Measurements from ENCODE around the gene MS4A4A.

DNA sequence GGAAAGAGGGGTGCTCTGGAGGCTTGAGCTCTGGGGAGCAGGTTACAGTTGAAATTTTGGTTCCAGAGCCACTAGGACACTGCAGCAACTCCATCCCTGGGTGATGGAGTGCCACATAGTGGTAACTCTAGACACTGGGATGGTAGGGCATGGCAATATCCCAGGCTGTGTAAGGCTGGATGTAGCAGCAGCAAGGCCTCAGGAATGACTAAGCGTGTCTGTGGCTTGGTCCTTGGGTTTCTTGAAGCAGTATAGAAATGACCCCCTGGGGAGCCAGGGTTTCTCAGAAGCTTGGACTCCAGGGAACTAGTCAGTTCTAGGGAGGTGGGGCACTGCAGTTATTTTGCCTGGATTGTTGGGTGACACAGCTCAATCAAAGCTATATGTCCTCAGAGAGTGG is 8.1 kb downstream of the MS4A4A start:
- no peak for TF ChIP-seq CTCF (IDR thresholded peaks at IDR 0.05; ENCODE audit: poor library complexity, severe bottlenecking)
- no peak for TF ChIP-seq RAD21 (conservative IDR thresholded peaks at IDR 0.05)
- TF ChIP-seq EZH2 (IDR thresholded peaks at IDR 0.05; ENCODE audit: borderline replicate concordance, insufficient read depth, low read length, poor library complexity, severe bottlenecking) = no peak
- no peak for TF ChIP-seq EP300 (conservative IDR thresholded peaks at IDR 0.05; ENCODE audit: poor library complexity, severe bottlenecking)
- no peak for TF ChIP-seq POLR2AphosphoS5 (IDR thresholded peaks at IDR 0.05)
- no peak for TF ChIP-seq SMC3 (conservative IDR thresholded peaks at IDR 0.05; ENCODE audit: poor library complexity)
- no peak for TF ChIP-seq MXI1 (conservative IDR thresholded peaks at IDR 0.05; ENCODE audit: poor library complexity, severe bottlenecking)
- TF ChIP-seq TAF1 (IDR thresholded peaks at IDR 0.05; ENCODE audit: low read depth) = no peak
